ENCODE data around the gene TXNDC2. TPM values are rescaled to one million over a fixed set of nuclear protein-coding genes. Genes with fewer than 3 reads are reported as not detected.

Gene TXNDC2
- total RNA-seq, 4 donors from 2014 or later, result 0.26 to 1.0 (median 0.58) TPM

- Histone ChIP-seq H3K4me3 (no peak overlapping the region), H3K36me3 (no peaks in the 10 kb centered on the region), H3K27ac (replicated peaks in 1 of 4) (no peak overlapping the region), H3K4me1 (no peaks in the 10 kb centered on the region), H3K9me3 (no peaks in the 10 kb centered on the region), H3K27me3 (no peaks in the 10 kb centered on the region)
- TF ChIP-seq EP300 (IDR thresholded peaks at IDR 0.05) (no peak), POLR2A (IDR thresholded peaks at IDR 0.05; ENCODE audit: low read depth) (no peak), CTCF (IDR thresholded peaks at IDR 0.05) (no peak), POLR2AphosphoS5 (IDR thresholded peaks at IDR 0.05) (no peak)
- intact Hi-C loops (cut with DNase I), result no loop called here
- no peak for DNase-seq (ENCODE audit: extremely low spot score)
- 80% methylated on average over 10 of the region's 10 CpGs for WGBS
Observed at GRCh38 chr18:9902832-9903231, 17.1 kb downstream of the TXNDC2 start.

- 70% methylated on average over 5 of the region's 5 CpGs for WGBS
- Histone ChIP-seq H3K36me3 (no peaks in the 10 kb centered on the region), H3K4me3 (no peak overlapping the region), H3K4me1 (no peaks in the 10 kb centered on the region), H3K27ac (replicated peaks in 1 of 4) (no peak overlapping the region), H3K9me3 (no peaks in the 10 kb centered on the region), H3K27me3 (no peaks in the 10 kb centered on the region)
- TF ChIP-seq POLR2A (IDR thresholded peaks at IDR 0.05; ENCODE audit: low read depth) (no peak), POLR2AphosphoS5 (IDR thresholded peaks at IDR 0.05) (no peak), CTCF (IDR thresholded peaks at IDR 0.05) (no peak), EP300 (IDR thresholded peaks at IDR 0.05) (no peak)
- intact Hi-C loops (cut with DNase I), result loop anchor here (5.0 kb wide), 1 partner anchor 43 kb away; no protein-coding TSS in a partner anchor
- DNase-seq (ENCODE audit: extremely low spot score), result no peak
Observed at GRCh38 chr18:9905401-9905922, 19.7 kb downstream of the TXNDC2 start.

- intact Hi-C loops (cut with DNase I), result loop anchor here (5.0 kb wide), 1 partner anchor 44 kb away; no protein-coding TSS in a partner anchor
- TF ChIP-seq POLR2A (IDR thresholded peaks at IDR 0.05; ENCODE audit: low read depth) (no peak), CTCF (IDR thresholded peaks at IDR 0.05) (no peak), EP300 (IDR thresholded peaks at IDR 0.05) (no peak), POLR2AphosphoS5 (IDR thresholded peaks at IDR 0.05) (no peak)
- H3K36me3 ChIP-seq, result no peaks in the 10 kb centered on the region
- no peaks in the 10 kb centered on the region for H3K9me3 ChIP-seq
- H3K27me3 ChIP-seq, result no peaks in the 10 kb centered on the region
- DNase-seq (ENCODE audit: extremely low spot score), result no peak
- 75% methylated on average over 3 of the region's 3 CpGs for WGBS
- no peak overlapping the region for H3K27ac ChIP-seq (replicated peaks in 1 of 4)
- no peaks in the 10 kb centered on the region for H3K4me1 ChIP-seq
- H3K4me3 ChIP-seq, result no peak overlapping the region
Observed at GRCh38 chr18:9906481-9906880, 20.7 kb downstream of the TXNDC2 start.

GRCh38 chr18:9907867-9908266 is 22.1 kb downstream of the TXNDC2 start:
- Histone ChIP-seq H3K4me3 (no peak overlapping the region), H3K27ac (replicated peaks in 1 of 4) (no peak overlapping the region), H3K4me1 (peaks cover 0 to 5% (median 3%) of the 10 kb centered on the region in 4 donors), H3K36me3 (no peaks in the 10 kb centered on the region), H3K9me3 (no peaks in the 10 kb centered on the region), H3K27me3 (no peaks in the 10 kb centered on the region)
- intact Hi-C loops (cut with DNase I), result loop anchor here (5.0 kb wide), 1 partner anchor 46 kb away; no protein-coding TSS in a partner anchor
- TF ChIP-seq POLR2AphosphoS5 (IDR thresholded peaks at IDR 0.05) (no peak), POLR2A (IDR thresholded peaks at IDR 0.05; ENCODE audit: low read depth) (no peak), CTCF (IDR thresholded peaks at IDR 0.05) (no peak), EP300 (IDR thresholded peaks at IDR 0.05) (no peak)
- no peak for DNase-seq (ENCODE audit: extremely low spot score)
- 91% methylated on average over 4 of the region's 4 CpGs for WGBS

GRCh38 chr18:9910071-9910470 is 24.3 kb downstream of the TXNDC2 start:
- H3K4me1 ChIP-seq, result peaks cover 0 to 9% (median 7%) of the 10 kb centered on the region in 4 donors
- no peak for TF ChIP-seq CTCF (IDR thresholded peaks at IDR 0.05)
- TF ChIP-seq POLR2A (IDR thresholded peaks at IDR 0.05; ENCODE audit: low read depth), result no peak
- no peak for TF ChIP-seq POLR2AphosphoS5 (IDR thresholded peaks at IDR 0.05)
- no peak for TF ChIP-seq EP300 (IDR thresholded peaks at IDR 0.05)
- intact Hi-C loops (cut with DNase I), result loop anchor here (10.0 kb wide), 1 partner anchor 295 kb away; the partner anchor contains the start of gene PPP4R1
- DNase-seq (ENCODE audit: extremely low spot score), result no peak
- no peak overlapping the region for H3K4me3 ChIP-seq
- H3K9me3 ChIP-seq, result no peaks in the 10 kb centered on the region
- H3K36me3 ChIP-seq, result no peaks in the 10 kb centered on the region
- H3K27me3 ChIP-seq, result no peaks in the 10 kb centered on the region
- no peak overlapping the region for H3K27ac ChIP-seq (replicated peaks in 1 of 4)

All from esophagus muscularis mucosa (tissue), 4 donors.